Measurements from ENCODE around the gene CNRIP1. TPM values are rescaled to one million over a fixed set of nuclear protein-coding genes. Genes with fewer than 3 reads are reported as not detected.

CNRIP1 gene
- polyA plus RNA-seq, 1 donor (not counting 4 experiments of a cell fraction or from before 2014, with no cell fraction given), result 0.04 TPM

DNA sequence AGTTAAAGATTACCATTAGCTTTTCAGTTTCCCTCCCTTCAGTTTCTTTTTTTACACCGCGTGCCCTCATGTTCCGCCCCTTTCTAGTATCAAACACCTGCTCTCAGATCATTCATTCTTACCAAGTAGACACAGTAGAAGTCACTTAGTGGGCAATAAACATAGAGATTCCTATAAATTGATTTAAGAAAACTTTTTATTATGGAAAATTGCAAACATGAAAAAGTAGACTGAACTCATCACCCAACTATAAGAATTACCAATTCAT is 21.2 kb upstream of the CNRIP1 start:
- Histone ChIP-seq H2AFZ (ENCODE audit: control insufficient read depth, low read length) (no peak overlapping the region), H3K27ac (ENCODE audit: control insufficient read depth, insufficient read depth, low read length) (no peak overlapping the region), H3K4me3 (ENCODE audit: control insufficient read depth in 2 of 3, extremely low read depth in 1 of 3, insufficient read depth in 2 of 3, low read depth in 1 of 3, low read length in 3 of 3) (no peak overlapping the region), H3K36me3 (ENCODE audit: control insufficient read depth in 2 of 2, extremely low read depth in 1 of 2, insufficient read depth in 2 of 2, low read length in 2 of 2) (no peaks in the 10 kb centered on the region), H3K9me3 (ENCODE audit: control insufficient read depth, low read depth, low read length) (no peaks in the 10 kb centered on the region), H3K9me1 (ENCODE audit: control insufficient read depth, extremely low read depth, insufficient read depth, low read length) (no peaks in the 10 kb centered on the region), H3K9ac (ENCODE audit: control insufficient read depth, extremely low read depth, insufficient read depth, low read length) (no peak overlapping the region), H3K27me3 (ENCODE audit: control insufficient read depth, extremely low read depth, insufficient read depth, low read length) (no peaks in the 10 kb centered on the region), H3K4me1 (ENCODE audit: control insufficient read depth, extremely low read depth, insufficient read depth, low read length) (peaks cover 10% of the 10 kb centered on the region), H3K79me2 (ENCODE audit: control insufficient read depth, insufficient read depth, low read length) (no peaks in the 10 kb centered on the region), H3K4me2 (ENCODE audit: control insufficient read depth, extremely low read depth, insufficient read depth, low read depth, low read length) (no peak overlapping the region), H4K20me1 (ENCODE audit: control insufficient read depth, extremely low read depth, insufficient read depth, low read length) (no peaks in the 10 kb centered on the region)
- no peak for TF ChIP-seq EZH2 (IDR thresholded peaks at IDR 0.05; ENCODE audit: low read length)
- TF ChIP-seq, protein P1, sequence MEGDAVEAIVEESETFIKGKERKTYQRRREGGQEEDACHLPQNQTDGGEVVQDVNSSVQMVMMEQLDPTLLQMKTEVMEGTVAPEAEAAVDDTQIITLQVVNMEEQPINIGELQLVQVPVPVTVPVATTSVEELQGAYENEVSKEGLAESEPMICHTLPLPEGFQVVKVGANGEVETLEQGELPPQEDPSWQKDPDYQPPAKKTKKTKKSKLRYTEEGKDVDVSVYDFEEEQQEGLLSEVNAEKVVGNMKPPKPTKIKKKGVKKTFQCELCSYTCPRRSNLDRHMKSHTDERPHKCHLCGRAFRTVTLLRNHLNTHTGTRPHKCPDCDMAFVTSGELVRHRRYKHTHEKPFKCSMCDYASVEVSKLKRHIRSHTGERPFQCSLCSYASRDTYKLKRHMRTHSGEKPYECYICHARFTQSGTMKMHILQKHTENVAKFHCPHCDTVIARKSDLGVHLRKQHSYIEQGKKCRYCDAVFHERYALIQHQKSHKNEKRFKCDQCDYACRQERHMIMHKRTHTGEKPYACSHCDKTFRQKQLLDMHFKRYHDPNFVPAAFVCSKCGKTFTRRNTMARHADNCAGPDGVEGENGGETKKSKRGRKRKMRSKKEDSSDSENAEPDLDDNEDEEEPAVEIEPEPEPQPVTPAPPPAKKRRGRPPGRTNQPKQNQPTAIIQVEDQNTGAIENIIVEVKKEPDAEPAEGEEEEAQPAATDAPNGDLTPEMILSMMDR (optimal IDR thresholded peaks at IDR 0.05 in 1 of 3, IDR thresholded peaks at IDR 0.05 in 1 of 3, conservative IDR thresholded peaks at IDR 0.05 in 1 of 3; ENCODE audit: extremely low read depth in 1 of 3, insufficient read depth in 2 of 3, low read length in 3 of 3), result no peak
- DNase-seq (ENCODE audit: low read depth, low spot score), result no peak
- dilution Hi-C loops (cut with MboI; ENCODE audit: extremely low pct_ligation_motif_present, low sequenced_read_pairs), result no loop called here
- no peak for FAIRE-seq

DNA sequence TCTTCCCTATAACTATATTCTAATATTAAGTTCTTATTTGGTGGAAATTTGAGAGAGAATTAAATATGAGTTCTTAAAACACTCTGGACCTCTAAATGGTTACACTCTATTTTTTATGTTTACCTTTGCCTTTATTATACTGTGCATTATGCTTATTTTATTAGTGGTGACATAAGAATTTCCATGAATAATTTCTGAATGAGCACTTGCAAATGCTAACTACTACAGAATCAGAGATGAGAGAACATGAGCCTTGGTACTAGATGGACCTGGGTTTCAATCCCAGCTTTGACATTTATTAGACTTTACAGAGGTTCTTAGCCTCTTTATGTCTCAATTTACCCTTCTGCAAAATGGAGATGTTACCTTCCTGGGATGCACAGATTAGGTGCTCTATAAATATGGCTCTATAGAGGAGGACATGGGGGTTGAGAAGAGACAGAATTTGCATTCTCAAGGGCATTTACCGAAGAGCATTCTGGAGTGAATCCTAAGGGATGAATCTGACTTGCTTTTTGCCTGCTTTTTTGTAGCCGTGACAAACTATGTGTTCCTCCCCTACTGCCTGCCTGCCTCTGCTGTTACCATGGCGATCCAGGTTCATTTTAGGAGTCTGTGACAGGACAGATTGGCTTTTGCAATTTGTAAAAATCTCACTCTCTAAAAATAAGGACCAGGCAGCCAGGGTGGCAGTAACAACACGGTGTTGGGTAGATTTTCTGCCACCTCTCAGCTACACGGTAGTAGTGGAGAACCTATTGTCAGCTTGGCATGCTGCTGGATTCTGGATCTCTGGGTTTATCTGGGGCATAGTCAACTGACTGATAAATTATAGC is 20.7 kb upstream of the CNRIP1 start:
- dilution Hi-C loops (cut with MboI; ENCODE audit: extremely low pct_ligation_motif_present, low sequenced_read_pairs), result no loop called here
- H3K36me3 ChIP-seq (ENCODE audit: control insufficient read depth in 2 of 2, extremely low read depth in 1 of 2, insufficient read depth in 2 of 2, low read length in 2 of 2), result no peaks in the 10 kb centered on the region
- no peak for FAIRE-seq

More for the DNA sequence above, 20.7 kb upstream of the CNRIP1 start:
- no peaks in the 10 kb centered on the region for H3K9me3 ChIP-seq (ENCODE audit: control insufficient read depth, low read depth, low read length)
- no peak overlapping the region for H2AFZ ChIP-seq (ENCODE audit: control insufficient read depth, low read length)
- peaks cover 15% of the 10 kb centered on the region for H3K4me1 ChIP-seq (ENCODE audit: control insufficient read depth, extremely low read depth, insufficient read depth, low read length)
- TF ChIP-seq, protein P1 (optimal IDR thresholded peaks at IDR 0.05 in 1 of 3, IDR thresholded peaks at IDR 0.05 in 1 of 3, conservative IDR thresholded peaks at IDR 0.05 in 1 of 3; ENCODE audit: extremely low read depth in 1 of 3, insufficient read depth in 2 of 3, low read length in 3 of 3), result no peak
- no peak for TF ChIP-seq EZH2 (IDR thresholded peaks at IDR 0.05; ENCODE audit: low read length)
- DNase-seq (ENCODE audit: low read depth, low spot score), result no peak
- no peaks in the 10 kb centered on the region for H4K20me1 ChIP-seq (ENCODE audit: control insufficient read depth, extremely low read depth, insufficient read depth, low read length)
- H3K27me3 ChIP-seq (ENCODE audit: control insufficient read depth, extremely low read depth, insufficient read depth, low read length), result no peaks in the 10 kb centered on the region
- no peak overlapping the region for H3K4me3 ChIP-seq (ENCODE audit: control insufficient read depth in 2 of 3, extremely low read depth in 1 of 3, insufficient read depth in 2 of 3, low read depth in 1 of 3, low read length in 3 of 3)
- no peaks in the 10 kb centered on the region for H3K9me1 ChIP-seq (ENCODE audit: control insufficient read depth, extremely low read depth, insufficient read depth, low read length)
- H3K4me2 ChIP-seq (ENCODE audit: control insufficient read depth, extremely low read depth, insufficient read depth, low read depth, low read length), result no peak overlapping the region
- no peaks in the 10 kb centered on the region for H3K79me2 ChIP-seq (ENCODE audit: control insufficient read depth, insufficient read depth, low read length)
- no peak overlapping the region for H3K27ac ChIP-seq (ENCODE audit: control insufficient read depth, insufficient read depth, low read length)
- no peak overlapping the region for H3K9ac ChIP-seq (ENCODE audit: control insufficient read depth, extremely low read depth, insufficient read depth, low read length)
